Mesendoderm (in vitro differentiated cells): Measurements from ENCODE around the gene POLE4.

Experiments
- DNase-seq: peaks from one replicate; pipeline ENCODE4 v3.0.0; 2013
- H2AK5ac ChIP-seq: 2 replicates; pipeline ENCODE4 v1.6.1; 2013; ENCODE audit warnings: low read length, inconsistent platforms
- H2BK120ac ChIP-seq: 2 replicates; pipeline ENCODE4 v1.6.1; 2013; ENCODE audit warnings: low read depth, mild to moderate bottlenecking, low read length, moderate library complexity, mixed read lengths
- H2BK15ac ChIP-seq: replicated peaks from 2 replicates; pipeline ENCODE4 v1.6.1; 2013; ENCODE audit warnings: low read depth, mild to moderate bottlenecking, moderate library complexity
- H2BK5ac ChIP-seq: 2 replicates; pipeline ENCODE4 v1.6.1; 2013; ENCODE audit warnings: low read length, inconsistent platforms
- H3K18ac ChIP-seq: 2 replicates; pipeline ENCODE4 v1.6.1; 2013; ENCODE audit warnings: mild to moderate bottlenecking, low read length, mixed read lengths
- H3K23ac ChIP-seq: one replicate; pipeline ENCODE4 v1.6.1; 2013; ENCODE audit warnings: low read length
- H3K27ac ChIP-seq: 2 replicates; pipeline ENCODE4 v1.5.1; 2013; ENCODE audit warnings: low read depth, mild to moderate bottlenecking, inconsistent platforms, low read length, moderate library complexity
- H3K27me3 ChIP-seq: 2 replicates; pipeline ENCODE4 v1.6.1; 2013; ENCODE audit warnings: low read length, control low read depth, mild to moderate bottlenecking, inconsistent platforms; ENCODE audit not compliant: insufficient read depth, poor library complexity
- H3K36me3 ChIP-seq: 2 replicates; pipeline ENCODE4 v1.6.1; 2013; ENCODE audit warnings: low read length, inconsistent platforms; ENCODE audit not compliant: control insufficient read depth, insufficient read depth
- H3K4ac ChIP-seq: one replicate; pipeline ENCODE4 v1.6.1; 2013; ENCODE audit warnings: low read depth, mild to moderate bottlenecking, low read length, moderate library complexity
- H3K4me1 ChIP-seq: 2 replicates; pipeline ENCODE4 v1.6.1; 2013; ENCODE audit warnings: low read depth, low read length, inconsistent platforms; ENCODE audit not compliant: control insufficient read depth
- H3K4me2 ChIP-seq: 2 replicates; pipeline ENCODE4 v1.6.1; 2013; ENCODE audit warnings: low read length
- H3K4me3 ChIP-seq: 2 replicates; pipeline ENCODE4 v1.5.1; 2013; ENCODE audit warnings: mild to moderate bottlenecking, low read length
- H3K56ac ChIP-seq: one replicate; pipeline ENCODE4 v1.6.1; 2013; ENCODE audit warnings: low read length
- H3K79me1 ChIP-seq: 2 replicates; pipeline ENCODE4 v1.6.1; 2013; ENCODE audit warnings: low read length, inconsistent platforms
- H3K79me2 ChIP-seq: 2 replicates; pipeline ENCODE4 v1.6.1; 2013; ENCODE audit warnings: mild to moderate bottlenecking, low read length; ENCODE audit not compliant: control insufficient read depth, insufficient read depth
- H3K9ac ChIP-seq: 2 replicates; pipeline ENCODE4 v1.6.1; 2013; ENCODE audit warnings: low read length, inconsistent platforms
- H4K5ac ChIP-seq: one replicate; pipeline ENCODE4 v1.6.1; 2013; ENCODE audit warnings: low read length
- H4K8ac ChIP-seq: one replicate; pipeline ENCODE4 v1.6.1; 2013; ENCODE audit warnings: low read depth, mild to moderate bottlenecking, control low read depth, low read length, moderate library complexity
- WGBS: extraction: QIAGEN DNeasy Blood & Tissue Kit; methylation state at CpG from one replicate; pipeline ENCODE4 v1.1.7; 2013; ENCODE audit warnings: low lambda C conversion rate, missing lambda C conversion rate; ENCODE audit not compliant: insufficient coverage; ENCODE audit errors: extremely low coverage; 5-methylcytosine and 5-hydroxymethylcytosine counted together

Gene POLE4

GRCh38 chr2:74959106-74959751, 786 bp downstream of the POLE4 start:
- DNase-seq: no peak
- Histone ChIP-seq H2BK15ac (no peak overlapping the region), H3K27ac (no peak overlapping the region), H3K56ac (peak overlapping the region; percentile 20), H3K4me2 (peak overlapping the region; percentile 16), H3K36me3 (no peaks in the 10 kb centered on the region), H2AK5ac (no peak overlapping the region), H3K4me3 (no peak overlapping the region), H2BK120ac (no peak overlapping the region), H3K27me3 (no peaks in the 10 kb centered on the region), H3K4ac (no peak overlapping the region), H3K9ac (no peak overlapping the region), H3K79me2 (no peaks in the 10 kb centered on the region), H4K8ac (no peak overlapping the region), H3K4me1 (no peaks in the 10 kb centered on the region), H4K5ac (no peak overlapping the region), H3K23ac (no peak overlapping the region), H2BK5ac (no peak overlapping the region), H3K18ac (no peak overlapping the region), H3K79me1 (no peaks in the 10 kb centered on the region)
- no CpG with 5 or more reads among the region's 10 CpGs for WGBS

GRCh38 chr2:74966887-74967286, 8.4 kb downstream of the POLE4 start:
- H3K79me1 ChIP-seq: no peaks in the 10 kb centered on the region

GRCh38 chr2:74975016-74975415, 16.6 kb downstream of the POLE4 start:
- no peak overlapping the region for H4K5ac ChIP-seq
- H2BK5ac ChIP-seq: no peak overlapping the region
- no peaks in the 10 kb centered on the region for H3K4me1 ChIP-seq
- no peak overlapping the region for H3K18ac ChIP-seq
- no peak overlapping the region for H3K9ac ChIP-seq
- H2BK15ac ChIP-seq: no peak overlapping the region
- no peak overlapping the region for H3K23ac ChIP-seq
- no peak for DNase-seq
- WGBS: no CpG with 5 or more reads among the region's 7 CpGs
- no peaks in the 10 kb centered on the region for H3K79me1 ChIP-seq
- H3K36me3 ChIP-seq: no peaks in the 10 kb centered on the region
- no peak overlapping the region for H4K8ac ChIP-seq
- no peak overlapping the region for H3K56ac ChIP-seq
- no peak overlapping the region for H3K27ac ChIP-seq
- H3K4me3 ChIP-seq: no peak overlapping the region
- no peak overlapping the region for H2BK120ac ChIP-seq
- no peak overlapping the region for H3K4ac ChIP-seq
- H3K79me2 ChIP-seq: no peaks in the 10 kb centered on the region
- H3K4me2 ChIP-seq: no peak overlapping the region
- H3K27me3 ChIP-seq: no peaks in the 10 kb centered on the region
- no peak overlapping the region for H2AK5ac ChIP-seq

More at GRCh38 chr2:74966887-74967286, 8.4 kb downstream of the POLE4 start:
- no peak overlapping the region for H3K18ac ChIP-seq
- no peak overlapping the region for H3K23ac ChIP-seq
- no peak overlapping the region for H2BK5ac ChIP-seq
- no peaks in the 10 kb centered on the region for H3K36me3 ChIP-seq
- H3K4me1 ChIP-seq: no peaks in the 10 kb centered on the region
- WGBS: no CpG with 5 or more reads among the region's 1 CpG
- H4K5ac ChIP-seq: no peak overlapping the region
- no peak overlapping the region for H3K4me2 ChIP-seq
- H3K4me3 ChIP-seq: no peak overlapping the region
- no peak overlapping the region for H4K8ac ChIP-seq
- no peak overlapping the region for H3K9ac ChIP-seq
- H3K79me2 ChIP-seq: no peaks in the 10 kb centered on the region
- H2BK120ac ChIP-seq: no peak overlapping the region
- H3K56ac ChIP-seq: no peak overlapping the region
- no peaks in the 10 kb centered on the region for H3K27me3 ChIP-seq
- H3K27ac ChIP-seq: no peak overlapping the region
- DNase-seq: no peak
- no peak overlapping the region for H2AK5ac ChIP-seq
- no peak overlapping the region for H3K4ac ChIP-seq
- H2BK15ac ChIP-seq: no peak overlapping the region

GRCh38 chr2:74979844-74980243, 21.4 kb downstream of the POLE4 start:
- no peak overlapping the region for H3K4me3 ChIP-seq
- no peaks in the 10 kb centered on the region for H3K79me2 ChIP-seq
- H3K18ac ChIP-seq: no peak overlapping the region
- H3K9ac ChIP-seq: no peak overlapping the region
- H2BK15ac ChIP-seq: no peak overlapping the region
- H4K5ac ChIP-seq: no peak overlapping the region
- no peaks in the 10 kb centered on the region for H3K36me3 ChIP-seq
- no peaks in the 10 kb centered on the region for H3K79me1 ChIP-seq
- no peak overlapping the region for H2BK5ac ChIP-seq
- H3K4ac ChIP-seq: no peak overlapping the region
- no peaks in the 10 kb centered on the region for H3K4me1 ChIP-seq
- no peak overlapping the region for H3K56ac ChIP-seq
- H4K8ac ChIP-seq: no peak overlapping the region
- no peak overlapping the region for H3K4me2 ChIP-seq
- no peak for DNase-seq
- no peak overlapping the region for H2AK5ac ChIP-seq
- no peak overlapping the region for H2BK120ac ChIP-seq
- no peak overlapping the region for H3K27ac ChIP-seq
- no peaks in the 10 kb centered on the region for H3K27me3 ChIP-seq
- no peak overlapping the region for H3K23ac ChIP-seq

- no peak overlapping the region for H3K4me3 ChIP-seq
- H2BK5ac ChIP-seq: no peak overlapping the region
- no peak overlapping the region for H2BK15ac ChIP-seq
- H3K4me1 ChIP-seq: no peaks in the 10 kb centered on the region
- H3K56ac ChIP-seq: no peak overlapping the region
- H3K9ac ChIP-seq: no peak overlapping the region
- H2BK120ac ChIP-seq: no peak overlapping the region
- no peaks in the 10 kb centered on the region for H3K79me1 ChIP-seq
- no peak overlapping the region for H3K18ac ChIP-seq
- WGBS: no CpG with 5 or more reads among the region's 3 CpGs
- DNase-seq: no peak
- no peak overlapping the region for H4K8ac ChIP-seq
- no peaks in the 10 kb centered on the region for H3K79me2 ChIP-seq
- H2AK5ac ChIP-seq: no peak overlapping the region
- H3K23ac ChIP-seq: no peak overlapping the region
- H4K5ac ChIP-seq: no peak overlapping the region
- no peak overlapping the region for H3K4me2 ChIP-seq
- H3K27me3 ChIP-seq: no peaks in the 10 kb centered on the region
- H3K27ac ChIP-seq: no peak overlapping the region
- no peaks in the 10 kb centered on the region for H3K36me3 ChIP-seq
- no peak overlapping the region for H3K4ac ChIP-seq
Measured at GRCh38 chr2:74982577-74982976, 24.1 kb downstream of the POLE4 start.
